Right lobe of liver (tissue), 4 donors: ENCODE results near the gene EFCAB12.

Experiments
- CTCF ChIP-seq, 4 donors: fragments of 200-600 bp in 3 of 4; fragments of 450-650 bp in 1 of 4; IDR thresholded peaks; one replicate each; pipeline versions ENCODE4 v1.5.1 to v1.8.0; 2016 to 2022; ENCODE audit warnings: antibody characterized with exemption in 4 of 4, mild to moderate bottlenecking in 2 of 4
- POLR2A ChIP-seq: fragments of 450-650 bp; IDR thresholded peaks from one replicate; pipeline ENCODE4 v1.6.1; 2017; ENCODE audit warnings: antibody characterized with exemption, mild to moderate bottlenecking
- donor health status: DM: no; HTN: no; CAD: no.
- donor health status: DM: no; HTN: no; CAD: no.
- donor health status: DM: no; HTN: yes; CAD: no.

GRCh38 chr3:129428007-129428375, 445 bp downstream of the EFCAB12 start:
- no peak for TF ChIP-seq CTCF (IDR thresholded peaks at IDR 0.05)
- no peak for TF ChIP-seq POLR2A
